Stimulated activated naive CD8-positive, alpha-beta T cell treated with anti-CD3 and anti-CD28 coated beads, Interleukin-15, Interleukin-2, amounts not matched to agents 100 U/mL and 50 U/mL, for 24 hours (primary cell): ENCODE measurements around the gene FAM83C.
A peak's percentile ranks its signal among the peaks of the same experiment; 100 is the strongest.

Experiments
- ATAC-seq: fragments of 150-1000 bp; cut with Tn5 transposase; one replicate; pipeline ENCODE4 v1.10.0; 2021
- DNase-seq: peaks from one replicate; pipeline ENCODE4 v3.0.0; 2021

Gene FAM83C

DNA sequence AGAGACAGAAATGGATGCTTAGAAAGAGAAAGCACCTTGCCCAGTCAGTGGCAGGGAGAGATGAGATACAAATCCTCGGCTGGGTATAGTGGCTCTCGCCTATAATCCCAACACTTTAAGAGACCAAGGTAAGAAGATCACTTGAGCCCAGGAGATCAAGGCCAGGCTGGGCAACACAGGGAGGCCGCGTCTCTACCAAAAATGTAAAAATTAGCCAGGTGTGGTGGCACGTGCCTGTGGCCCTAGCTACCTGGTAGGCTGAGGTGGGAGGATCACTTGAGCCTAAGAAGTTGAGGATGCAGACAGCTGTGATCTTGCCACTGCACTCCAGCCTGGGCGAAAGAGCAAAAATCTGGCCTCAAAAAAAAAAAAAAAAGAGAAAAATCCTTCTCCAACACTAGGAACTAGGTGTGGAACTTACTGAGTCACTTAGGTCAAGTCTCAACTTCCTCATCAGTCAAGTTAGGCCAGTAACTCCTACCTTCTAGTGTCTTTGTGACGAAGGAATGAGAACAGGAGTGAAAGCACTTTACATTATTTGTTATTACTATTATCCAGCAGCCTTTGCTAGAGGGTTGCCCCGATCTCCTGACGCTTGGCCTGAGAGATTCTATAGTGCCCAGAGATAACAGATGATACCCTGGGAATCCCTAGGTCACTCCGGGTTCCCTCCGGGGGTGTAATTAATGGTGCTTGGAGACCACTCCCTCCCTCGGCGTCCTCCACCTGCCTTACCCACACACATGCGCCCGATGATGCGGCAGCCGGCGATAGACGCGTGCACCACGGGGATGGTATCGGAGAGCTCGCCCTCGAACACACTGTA, 8.6 kb downstream of the FAM83C start:
- DNase-seq: no peak
- no peak for ATAC-seq

DNA sequence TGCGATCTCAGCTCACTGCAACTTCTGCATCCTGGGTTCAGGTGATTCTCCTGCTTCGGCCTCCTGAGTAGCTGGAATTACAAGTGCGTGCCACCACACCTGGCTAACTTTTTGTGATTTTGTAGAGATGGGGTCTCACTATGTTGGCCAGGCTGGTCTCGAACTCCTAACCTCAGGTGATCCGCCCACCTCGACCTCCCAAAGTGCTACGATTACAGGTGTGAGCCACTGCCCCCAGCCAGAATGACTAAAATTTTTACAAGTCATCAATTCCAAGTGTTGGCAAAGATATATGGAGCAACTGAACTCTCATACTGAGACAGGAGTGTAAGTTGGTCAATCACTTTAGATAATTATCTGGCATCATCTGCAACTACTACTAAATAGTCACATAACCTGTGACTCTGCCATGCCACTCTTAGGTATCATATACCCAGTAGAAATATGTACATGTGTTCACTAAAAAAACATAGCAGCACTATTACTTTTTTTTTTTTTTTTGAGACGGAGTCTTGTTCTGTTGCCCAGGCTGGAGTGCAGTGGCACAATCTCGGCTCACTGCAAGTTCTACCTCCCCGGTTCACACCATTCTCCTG, 10.6 kb downstream of the FAM83C start:
- ATAC-seq (no peak), DNase-seq (no peak)

DNA sequence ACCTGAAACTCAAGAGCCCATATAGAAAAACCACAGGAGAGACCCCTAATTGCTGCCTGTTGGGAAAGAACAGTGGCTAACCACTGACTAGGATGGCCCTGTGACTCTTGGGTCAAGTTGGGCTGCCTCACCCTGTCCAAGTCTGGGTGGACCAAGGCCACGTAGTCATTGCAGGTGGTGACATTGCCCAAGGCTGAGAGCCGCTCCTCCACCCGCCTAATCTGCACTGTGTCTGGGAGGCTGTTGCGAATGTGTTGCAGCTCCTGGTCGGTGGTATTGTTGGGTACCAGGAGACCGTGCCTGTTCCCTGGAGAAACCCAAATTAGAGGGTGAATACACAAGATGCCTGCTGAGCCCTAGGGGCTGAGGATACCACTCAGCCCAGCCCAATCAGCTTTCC, 11.7 kb downstream of the FAM83C start:
- ATAC-seq (no peak), DNase-seq (no peak)

DNA sequence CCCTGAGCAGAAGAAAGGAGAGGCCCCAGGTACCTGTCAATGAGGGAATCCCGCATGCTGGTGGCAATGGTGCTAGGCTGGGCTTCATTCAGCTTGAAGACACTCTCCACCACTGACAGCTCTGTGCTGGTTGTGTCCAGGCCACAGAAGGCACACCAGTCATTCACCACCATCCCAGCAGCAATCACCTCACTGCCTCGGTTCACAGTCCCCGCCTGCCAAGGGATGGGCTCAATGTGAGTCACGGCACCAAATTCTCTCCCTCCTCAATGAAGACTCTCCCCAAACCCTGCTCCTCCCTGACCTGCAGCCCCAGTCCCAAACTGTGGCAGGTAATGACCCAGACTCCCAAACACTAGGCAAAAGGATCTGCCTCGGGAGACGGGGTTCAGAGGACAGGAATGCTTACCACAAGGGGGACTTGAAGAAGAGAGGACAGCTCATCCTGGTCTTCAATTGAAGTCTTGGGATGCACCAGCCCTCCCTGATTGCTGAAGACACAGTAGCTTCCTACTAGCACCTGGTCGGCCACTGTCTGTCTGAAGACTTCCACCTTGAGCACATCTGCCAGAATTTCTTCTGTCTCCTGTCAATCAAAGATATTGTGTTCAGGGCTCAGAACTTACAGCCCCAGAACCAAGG, 12.6 kb downstream of the FAM83C start:
- no peak for DNase-seq
- no peak for ATAC-seq

DNA sequence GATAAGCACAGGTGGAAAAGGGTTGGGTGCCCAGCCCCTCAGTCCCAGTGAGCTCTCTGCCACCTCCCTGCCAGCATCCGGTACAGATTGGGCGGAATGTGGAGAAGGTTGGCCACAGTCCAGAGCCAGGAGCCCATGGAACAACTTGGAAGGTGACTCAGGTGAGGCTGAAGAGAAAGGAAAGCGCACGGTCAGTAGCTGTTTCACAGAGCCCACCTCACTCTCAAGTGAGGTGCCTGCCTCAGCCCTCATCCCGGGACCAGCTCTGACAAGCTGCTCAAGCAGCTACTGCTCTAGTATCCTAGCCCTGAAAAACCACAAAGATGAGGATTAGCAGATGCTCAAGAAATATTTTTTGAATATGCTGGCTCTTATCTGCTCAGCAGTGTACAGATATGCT, 13.2 kb downstream of the FAM83C start:
- no peak for ATAC-seq
- DNase-seq: no peak

DNA sequence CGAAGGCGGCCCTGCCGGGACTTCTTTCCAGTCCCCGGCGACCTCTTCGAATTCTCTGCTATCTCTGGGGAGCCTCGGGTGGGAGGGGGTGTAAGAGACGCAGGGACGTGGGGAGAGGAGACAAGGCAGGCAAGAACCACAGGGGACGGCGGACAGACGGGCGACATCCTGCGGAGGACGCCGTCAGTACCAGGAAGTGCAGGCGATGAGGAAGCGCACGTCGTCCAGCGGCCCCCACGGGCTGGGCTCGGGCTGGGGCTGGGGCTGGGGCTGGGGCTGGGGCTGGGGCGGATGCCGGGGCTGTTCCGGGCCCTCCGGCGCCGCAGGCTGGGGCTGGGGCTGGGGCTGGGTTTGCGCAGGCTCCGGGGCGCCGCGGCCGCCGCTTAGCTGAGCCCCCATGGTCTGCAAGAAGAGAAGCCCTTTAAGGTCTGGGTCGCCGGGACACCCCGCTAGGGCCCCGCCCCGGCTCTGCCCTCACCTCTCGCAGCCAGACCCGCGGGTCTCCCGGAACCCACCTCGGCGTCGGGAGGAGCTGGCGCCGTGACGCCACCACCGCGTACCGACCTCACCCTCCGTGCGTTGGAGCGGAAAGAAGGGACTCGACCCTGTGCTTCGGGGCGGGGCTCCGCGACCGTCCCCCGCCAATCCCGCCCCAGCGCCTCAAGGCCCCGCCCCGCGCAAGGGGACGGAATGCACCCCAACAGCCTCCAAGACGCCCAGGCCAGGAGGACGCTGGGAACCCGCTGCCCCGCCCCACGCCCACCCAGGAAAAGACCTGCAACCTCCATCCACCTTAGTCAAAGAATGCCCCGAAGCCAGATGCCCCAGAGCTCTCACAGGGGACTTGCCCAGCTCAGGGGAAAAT, 14.5 kb downstream of the FAM83C start, which contains the start of gene MMP24OS:
Gene MMP24OS (minus strand): TSS at position 592 of the 865 bp plus-strand sequence. CDS start 193 bp downstream, at position 399.
- ATAC-seq: peak; percentile 96
- peak; percentile 94 for DNase-seq

DNA sequence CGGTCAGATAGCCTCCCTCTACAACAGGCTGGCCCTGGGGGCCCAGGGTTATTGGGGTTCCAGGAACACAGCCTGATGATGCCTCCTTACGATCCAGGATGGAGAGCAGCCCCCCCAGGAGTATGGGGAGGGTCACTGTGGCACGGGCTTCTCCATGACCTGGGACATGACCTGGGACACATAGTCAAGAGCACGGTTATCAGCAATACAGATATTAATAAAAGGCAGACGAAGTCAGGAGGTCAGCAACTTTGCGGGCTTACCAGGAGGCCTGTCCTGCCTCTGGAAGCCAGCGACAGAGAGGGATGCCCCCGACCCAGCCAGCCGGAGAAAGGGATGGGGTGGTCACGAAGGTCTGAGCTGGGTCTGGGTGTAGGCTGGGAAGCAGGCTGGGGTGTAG, 15.1 kb downstream of the FAM83C start:
- DNase-seq: no peak
- ATAC-seq: no peak

DNA sequence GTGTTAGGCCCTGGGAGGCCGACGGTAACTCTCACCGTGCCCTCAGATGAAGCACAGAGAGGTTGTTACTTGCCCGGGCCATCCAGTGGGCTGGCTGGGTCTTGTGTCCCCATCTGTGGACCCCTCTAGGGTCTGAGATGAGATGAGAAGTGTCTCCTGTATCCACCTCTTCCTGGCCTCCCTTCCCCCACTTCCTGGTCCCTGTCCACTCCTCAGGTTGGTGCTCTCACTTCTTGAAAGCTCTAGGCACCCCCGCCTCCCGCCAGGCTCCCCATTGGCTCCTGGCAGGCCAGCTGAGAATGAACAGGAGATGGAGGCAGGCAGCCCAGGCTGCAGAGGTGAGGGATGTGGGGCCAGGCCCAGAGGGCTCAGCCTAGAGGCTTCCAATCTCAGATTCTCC, 15.8 kb downstream of the FAM83C start:
- ATAC-seq (no peak), DNase-seq (no peak)

DNA sequence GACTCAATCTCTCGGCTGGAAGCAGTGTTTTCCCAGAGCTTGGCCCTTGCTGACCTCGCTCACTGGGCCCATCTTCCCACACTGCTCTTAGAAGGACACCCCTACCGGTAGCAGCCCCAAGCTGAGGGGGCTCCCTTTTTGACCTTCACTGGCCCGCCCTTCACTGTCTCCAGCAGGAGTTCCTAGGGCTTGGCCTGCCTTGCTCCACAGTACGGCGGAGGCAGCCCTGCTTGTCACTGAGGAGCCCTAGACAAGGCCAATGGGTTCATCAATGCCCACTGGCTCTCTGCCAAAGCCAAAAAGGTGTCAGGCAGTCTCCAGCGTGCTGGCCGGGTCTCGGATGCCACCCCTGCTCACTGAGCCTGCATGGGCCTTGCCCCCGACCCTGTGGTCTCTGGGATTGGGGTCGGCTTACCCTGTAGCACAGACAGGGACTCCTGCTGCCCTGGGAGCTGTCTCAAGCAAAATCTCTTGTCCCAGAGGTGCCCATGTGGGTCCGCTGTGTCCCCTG, 16.4 kb downstream of the FAM83C start:
- ATAC-seq: no peak
- DNase-seq: no peak

DNA sequence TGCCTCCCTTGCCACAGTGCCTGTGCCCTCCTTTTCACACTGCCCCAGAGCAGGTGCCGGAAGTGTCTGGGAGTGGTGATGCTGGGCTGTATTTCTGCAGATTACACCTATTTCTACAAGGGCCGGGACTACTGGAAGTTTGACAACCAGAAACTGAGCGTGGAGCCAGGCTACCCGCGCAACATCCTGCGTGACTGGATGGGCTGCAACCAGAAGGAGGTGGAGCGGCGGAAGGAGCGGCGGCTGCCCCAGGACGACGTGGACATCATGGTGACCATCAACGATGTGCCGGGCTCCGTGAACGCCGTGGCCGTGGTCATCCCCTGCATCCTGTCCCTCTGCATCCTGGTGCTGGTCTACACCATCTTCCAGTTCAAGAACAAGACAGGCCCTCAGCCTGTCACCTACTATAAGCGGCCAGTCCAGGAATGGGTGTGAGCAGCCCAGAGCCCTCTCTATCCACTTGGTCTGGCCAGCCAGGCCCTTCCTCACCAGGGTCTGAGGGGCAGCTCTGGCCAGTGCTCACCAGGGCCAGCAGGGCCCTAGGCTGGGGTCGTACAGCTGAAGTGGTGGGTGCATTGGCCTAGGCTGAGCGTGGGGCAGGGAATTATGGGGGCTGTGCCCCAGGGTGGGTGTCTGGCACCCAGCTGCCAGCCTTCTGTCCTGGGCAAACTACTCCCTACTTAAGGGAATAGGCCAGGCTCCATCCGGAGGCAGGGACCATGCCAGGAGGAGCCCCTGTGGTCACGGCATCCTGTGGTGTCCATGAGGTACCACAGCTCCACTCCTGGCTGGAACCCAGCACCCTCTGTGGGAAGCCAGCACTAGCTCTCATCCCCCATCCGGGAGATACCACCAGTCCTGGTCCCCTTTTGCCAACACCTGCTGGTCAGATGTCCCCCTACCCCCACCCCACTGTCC, 17.8 kb downstream of the FAM83C start:
- no peak for ATAC-seq

DNA sequence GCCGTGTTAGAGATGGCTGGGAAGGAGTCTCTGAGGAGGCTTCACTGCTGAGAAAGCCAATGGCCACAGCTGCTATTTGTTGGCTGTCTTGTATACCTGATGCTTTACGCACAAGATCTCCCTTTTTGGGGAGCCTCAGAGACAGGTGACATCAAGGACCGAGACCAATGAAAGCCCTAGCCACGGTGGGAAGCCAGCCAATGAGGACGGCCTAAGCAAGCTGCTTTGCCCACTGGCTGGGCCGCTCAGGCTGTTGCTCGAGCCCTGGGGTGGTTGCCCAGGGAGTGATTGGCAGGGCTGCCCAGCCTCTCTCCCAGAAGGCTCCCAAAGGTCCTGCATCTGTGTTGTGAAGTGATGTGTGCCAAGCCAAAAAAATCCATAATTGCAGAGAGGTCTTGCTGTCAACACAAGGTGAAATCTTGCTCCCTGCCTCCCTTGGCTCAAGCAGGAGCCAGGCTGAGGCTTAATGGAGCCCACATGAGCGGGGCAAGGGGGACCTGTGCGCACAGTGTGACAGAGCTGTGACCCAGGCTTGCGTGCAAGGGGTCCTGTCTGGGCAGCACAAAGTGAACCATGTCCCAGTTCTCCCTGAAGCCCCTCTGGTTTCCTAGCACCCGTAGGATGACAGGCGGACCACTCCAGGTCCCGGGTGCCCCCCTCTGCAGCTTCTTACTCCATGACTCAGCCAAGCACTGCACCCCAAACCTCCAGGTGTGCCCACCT, 18.6 kb downstream of the FAM83C start:
- DNase-seq: no peak
- ATAC-seq: no peak

More for the DNA sequence above, 17.8 kb downstream of the FAM83C start:
- no peak for DNase-seq

DNA sequence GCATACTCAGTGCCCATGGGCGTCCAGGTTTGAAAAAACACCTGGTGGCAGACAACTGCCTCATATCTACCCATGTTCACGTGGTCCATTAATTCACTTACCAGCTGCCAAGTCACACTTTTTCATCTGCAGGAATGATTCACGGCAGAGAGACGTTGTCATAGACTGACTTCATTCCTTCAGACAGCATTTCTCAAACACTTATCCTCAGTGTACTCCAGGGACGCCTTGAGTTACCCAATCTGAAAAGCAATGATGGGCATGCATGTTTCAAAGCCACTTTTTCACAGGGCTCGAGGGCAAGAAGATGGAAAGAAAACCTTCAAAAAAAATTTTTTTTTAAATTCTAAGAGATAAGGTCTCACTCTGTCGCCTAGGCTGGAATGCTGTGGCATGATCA, 20.3 kb downstream of the FAM83C start:
- DNase-seq: no peak

DNA sequence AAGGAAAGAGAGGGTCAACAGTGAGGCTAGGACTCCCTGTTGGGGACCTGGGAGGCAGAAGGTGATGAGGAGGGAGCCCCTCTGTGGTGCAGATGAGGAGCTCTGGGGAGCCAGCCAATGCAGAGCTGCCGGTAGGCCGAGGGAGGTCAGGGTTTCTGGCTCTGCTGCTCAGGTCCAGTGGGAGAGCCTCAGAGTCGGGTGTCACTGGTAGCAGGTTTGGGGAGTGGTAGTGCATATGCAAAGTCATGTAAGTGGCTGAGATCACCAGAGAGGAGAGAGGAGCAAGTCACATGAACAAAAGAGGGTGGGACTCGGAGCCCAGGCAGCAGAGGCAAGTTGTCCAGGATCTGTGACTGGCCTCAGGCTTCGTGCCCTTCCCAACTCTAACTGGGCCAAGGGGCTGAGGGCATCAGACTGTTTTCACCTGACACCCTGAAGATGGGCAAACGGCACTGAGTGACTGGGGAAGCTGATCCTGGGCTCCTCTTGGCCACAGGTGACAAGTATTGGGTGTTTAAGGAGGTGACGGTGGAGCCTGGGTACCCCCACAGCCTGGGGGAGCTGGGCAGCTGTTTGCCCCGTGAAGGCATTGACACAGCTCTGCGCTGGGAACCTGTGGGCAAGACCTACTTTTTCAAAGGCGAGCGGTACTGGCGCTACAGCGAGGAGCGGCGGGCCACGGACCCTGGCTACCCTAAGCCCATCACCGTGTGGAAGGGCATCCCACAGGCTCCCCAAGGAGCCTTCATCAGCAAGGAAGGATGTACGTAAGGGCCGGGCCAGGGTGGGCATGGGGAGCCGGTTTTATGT, 20.9 kb downstream of the FAM83C start:
- DNase-seq: no peak

More for the DNA sequence above, 20.3 kb downstream of the FAM83C start:
- no peak for ATAC-seq

DNA sequence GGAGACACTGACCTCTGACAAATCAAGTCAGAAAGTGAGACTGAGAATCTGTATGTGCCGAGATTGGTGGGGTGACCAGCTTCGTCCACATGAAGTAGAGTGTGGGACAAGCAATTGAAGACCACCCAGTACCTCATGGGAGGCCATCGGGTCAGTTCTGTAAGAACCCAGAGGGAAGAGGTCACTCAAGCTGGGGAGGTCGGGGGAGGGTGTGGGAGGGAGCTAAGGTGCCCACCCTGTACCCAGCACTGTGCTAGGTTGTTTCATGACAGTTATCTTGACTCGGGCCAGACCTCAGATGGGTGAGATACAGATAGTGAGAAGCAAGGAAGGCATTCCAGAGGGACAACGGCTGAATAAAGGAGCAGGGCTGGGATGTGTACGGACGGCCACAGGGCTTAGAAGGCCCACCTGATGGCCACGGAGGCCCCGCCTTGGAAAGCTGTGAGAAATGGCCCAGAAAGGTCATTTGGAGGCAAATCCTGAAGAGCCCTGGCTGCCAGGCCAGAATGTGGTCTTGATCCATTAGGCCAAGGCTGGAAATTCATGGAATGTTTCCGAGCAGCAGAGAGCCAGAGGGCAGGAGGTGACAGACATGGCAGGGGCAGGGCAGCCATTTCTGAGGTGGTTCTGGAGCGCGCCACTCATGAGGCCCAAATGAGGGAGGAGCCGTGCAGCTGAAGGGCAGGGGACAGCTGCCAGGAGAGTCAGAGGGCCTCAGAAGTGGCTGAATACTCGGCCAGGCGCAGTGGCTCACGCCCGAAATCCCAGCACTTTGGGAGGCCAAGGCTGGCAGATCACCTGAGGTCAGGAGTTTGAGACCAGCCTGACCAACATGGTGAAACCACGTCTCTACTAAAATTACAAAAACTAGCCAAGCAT, 22.0 kb downstream of the FAM83C start:
- ATAC-seq: no peak
- no peak for DNase-seq

More for the DNA sequence above, 20.9 kb downstream of the FAM83C start:
- no peak for ATAC-seq

DNA sequence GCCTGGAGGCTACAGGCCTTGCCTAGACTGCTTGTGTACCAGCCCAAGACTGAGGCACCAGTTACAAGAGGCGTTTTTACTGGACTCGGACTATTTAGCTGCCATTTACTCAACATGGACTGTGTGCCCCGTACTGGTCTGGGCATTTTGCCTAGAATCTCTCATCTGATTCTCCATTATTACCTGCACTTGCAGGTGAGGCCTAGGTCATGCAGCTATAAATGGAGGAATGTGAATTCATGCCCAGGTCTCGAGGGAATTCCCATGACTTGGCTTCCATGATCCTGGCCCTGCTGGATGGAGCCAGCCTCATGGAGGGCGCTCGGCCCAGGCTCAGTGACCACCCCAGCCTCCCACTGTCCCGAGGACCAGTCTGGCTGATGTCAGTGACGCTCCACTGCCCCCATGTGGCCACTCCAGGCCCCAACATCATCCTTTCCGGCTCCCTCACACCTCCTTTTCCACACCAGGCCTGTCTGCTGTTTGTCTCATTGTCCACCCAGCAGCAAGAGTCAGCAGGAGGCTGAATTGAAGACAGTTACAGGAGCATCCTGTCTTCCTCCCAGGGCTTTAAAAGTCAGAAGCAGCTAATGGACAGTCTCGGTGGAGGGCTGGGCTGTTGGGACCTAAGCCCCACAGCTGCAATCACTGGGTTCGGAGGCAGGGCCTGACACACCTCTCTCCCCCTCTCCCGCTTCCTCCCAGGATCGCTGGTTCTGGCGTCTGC, 23.0 kb downstream of the FAM83C start:
- DNase-seq (peak; percentile 70), ATAC-seq (peak; percentile 48)

DNA sequence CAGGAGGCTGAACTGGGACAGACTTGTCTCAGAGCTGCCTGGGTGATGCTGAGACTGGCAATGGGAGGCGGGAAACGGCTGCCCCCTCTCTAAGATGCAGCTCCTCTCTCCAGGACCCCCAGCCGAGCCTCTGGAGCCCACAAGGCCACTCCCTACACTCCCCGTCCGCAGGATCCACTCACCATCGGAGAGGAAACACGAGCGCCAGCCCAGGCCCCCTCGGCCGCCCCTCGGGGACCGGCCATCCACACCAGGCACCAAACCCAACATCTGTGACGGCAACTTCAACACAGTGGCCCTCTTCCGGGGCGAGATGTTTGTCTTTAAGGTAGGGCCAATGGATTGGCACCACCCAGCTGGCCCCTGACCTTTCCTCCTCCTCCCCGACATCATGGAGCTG, 25.1 kb downstream of the FAM83C start:
- no peak for DNase-seq
- no peak for ATAC-seq

DNA sequence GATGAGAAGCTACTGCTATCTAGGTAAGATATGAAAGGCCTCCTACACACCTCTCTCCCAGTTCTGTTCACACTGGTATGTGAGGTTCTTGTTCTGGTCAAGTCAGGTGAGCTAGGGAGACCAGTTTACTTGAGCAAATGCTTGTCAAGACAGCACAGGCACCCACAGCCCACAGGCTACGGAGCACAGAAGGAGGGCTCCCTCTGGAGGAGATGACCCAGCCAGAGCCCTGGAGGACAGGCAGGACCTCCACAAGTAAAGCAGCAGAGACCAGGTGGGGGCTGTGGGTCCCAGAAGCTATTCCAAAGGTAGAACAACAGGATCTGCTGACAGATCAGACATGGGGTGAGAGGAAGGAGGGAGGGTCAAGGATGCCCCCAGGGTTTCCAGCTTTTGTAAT, 27.5 kb downstream of the FAM83C start:
- DNase-seq (no peak), ATAC-seq (no peak)
